ENCODE measurements around the gene CPA1. TPM values are rescaled to one million over a fixed set of nuclear protein-coding genes. Genes with fewer than 3 reads are reported as not detected.

CPA1 gene
- polyA plus RNA-seq, 1 donor (not counting 4 experiments of a cell fraction or from before 2014, with no cell fraction given) = not detected

GRCh38 chr7:130358471-130358870, 21.8 kb upstream of the CPA1 start:
- Histone ChIP-seq H3K27ac (ENCODE audit: control insufficient read depth, insufficient read depth, low read length) (no peak overlapping the region), H3K36me3 (ENCODE audit: control insufficient read depth in 2 of 2, extremely low read depth in 1 of 2, insufficient read depth in 2 of 2, low read length in 2 of 2) (no peaks in the 10 kb centered on the region), H4K20me1 (ENCODE audit: control insufficient read depth, extremely low read depth, insufficient read depth, low read length) (no peaks in the 10 kb centered on the region), H3K9me1 (ENCODE audit: control insufficient read depth, extremely low read depth, insufficient read depth, low read length) (peaks cover 2% of the 10 kb centered on the region), H3K27me3 (ENCODE audit: control insufficient read depth, extremely low read depth, insufficient read depth, low read length) (no peaks in the 10 kb centered on the region), H3K9me3 (ENCODE audit: control insufficient read depth, low read depth, low read length) (peaks cover 9% of the 10 kb centered on the region), H3K4me3 (ENCODE audit: control insufficient read depth in 2 of 3, extremely low read depth in 1 of 3, insufficient read depth in 2 of 3, low read depth in 1 of 3, low read length in 3 of 3) (no peak overlapping the region), H3K4me1 (ENCODE audit: control insufficient read depth, extremely low read depth, insufficient read depth, low read length) (peaks cover 39% of the 10 kb centered on the region), H2AFZ (ENCODE audit: control insufficient read depth, low read length) (no peak overlapping the region), H3K79me2 (ENCODE audit: control insufficient read depth, insufficient read depth, low read length) (no peaks in the 10 kb centered on the region), H3K9ac (ENCODE audit: control insufficient read depth, extremely low read depth, insufficient read depth, low read length) (no peak overlapping the region), H3K4me2 (ENCODE audit: control insufficient read depth, extremely low read depth, insufficient read depth, low read depth, low read length) (no peak overlapping the region)
- dilution Hi-C loops (cut with MboI; ENCODE audit: extremely low pct_ligation_motif_present, low sequenced_read_pairs) = no loop called here
- TF ChIP-seq EZH2 (IDR thresholded peaks at IDR 0.05; ENCODE audit: low read length) (no peak), CTCF (optimal IDR thresholded peaks at IDR 0.05 in 1 of 3, IDR thresholded peaks at IDR 0.05 in 1 of 3, conservative IDR thresholded peaks at IDR 0.05 in 1 of 3; ENCODE audit: extremely low read depth in 1 of 3, insufficient read depth in 2 of 3, low read length in 3 of 3) (no peak)
- DNase-seq (ENCODE audit: low read depth, low spot score) (no peak), FAIRE-seq (no peak)

DNA sequence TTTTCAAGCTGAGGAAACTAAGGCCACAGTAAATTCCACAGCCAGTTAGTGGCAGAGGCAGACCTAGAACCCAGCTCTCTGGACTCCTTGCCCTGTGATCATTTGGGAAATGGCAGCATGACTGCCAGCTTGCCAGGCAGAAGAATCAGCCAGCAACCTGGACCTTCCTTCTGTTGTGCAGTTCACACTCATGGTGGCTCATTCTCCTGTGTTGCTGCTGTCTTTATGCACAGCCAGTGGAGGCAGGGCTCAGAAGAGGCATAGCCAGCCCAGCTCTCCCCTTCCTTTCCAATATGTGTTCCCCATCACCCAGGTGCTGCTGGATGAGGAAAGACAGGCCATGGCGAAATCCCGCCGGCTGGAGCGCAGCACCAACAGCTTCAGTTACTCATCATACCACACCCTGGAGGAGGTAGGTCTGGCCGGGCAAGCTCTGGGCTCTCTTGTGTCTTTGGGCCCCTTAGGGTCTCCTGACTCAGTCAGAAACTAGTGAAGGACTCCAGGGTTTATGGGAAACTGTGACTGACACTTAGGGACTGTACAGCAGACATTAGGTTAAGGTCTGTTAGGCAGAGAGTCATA, 20.9 kb upstream of the CPA1 start:
- no peaks in the 10 kb centered on the region for H4K20me1 ChIP-seq (ENCODE audit: control insufficient read depth, extremely low read depth, insufficient read depth, low read length)
- TF ChIP-seq EZH2 (IDR thresholded peaks at IDR 0.05; ENCODE audit: low read length) (no peak), CTCF (optimal IDR thresholded peaks at IDR 0.05 in 1 of 3, IDR thresholded peaks at IDR 0.05 in 1 of 3, conservative IDR thresholded peaks at IDR 0.05 in 1 of 3; ENCODE audit: extremely low read depth in 1 of 3, insufficient read depth in 2 of 3, low read length in 3 of 3) (peak in 1 of 3 experiments; percentile 0)
- peaks cover 9% of the 10 kb centered on the region for H3K9me3 ChIP-seq (ENCODE audit: control insufficient read depth, low read depth, low read length)
- no peaks in the 10 kb centered on the region for H3K27me3 ChIP-seq (ENCODE audit: control insufficient read depth, extremely low read depth, insufficient read depth, low read length)
- H3K27ac ChIP-seq (ENCODE audit: control insufficient read depth, insufficient read depth, low read length) = peak overlapping the region; percentile 58
- H3K79me2 ChIP-seq (ENCODE audit: control insufficient read depth, insufficient read depth, low read length) = no peaks in the 10 kb centered on the region
- peaks cover 2% of the 10 kb centered on the region for H3K9me1 ChIP-seq (ENCODE audit: control insufficient read depth, extremely low read depth, insufficient read depth, low read length)
- no peak overlapping the region for H3K9ac ChIP-seq (ENCODE audit: control insufficient read depth, extremely low read depth, insufficient read depth, low read length)
- no peak overlapping the region for H3K4me2 ChIP-seq (ENCODE audit: control insufficient read depth, extremely low read depth, insufficient read depth, low read depth, low read length)
- dilution Hi-C loops (cut with MboI; ENCODE audit: extremely low pct_ligation_motif_present, low sequenced_read_pairs) = no loop called here
- FAIRE-seq (no peak), DNase-seq (ENCODE audit: low read depth, low spot score) (peak; percentile 84)
- H2AFZ ChIP-seq (ENCODE audit: control insufficient read depth, low read length) = no peak overlapping the region
- H3K4me1 ChIP-seq (ENCODE audit: control insufficient read depth, extremely low read depth, insufficient read depth, low read length) = peaks cover 45% of the 10 kb centered on the region
- no peaks in the 10 kb centered on the region for H3K36me3 ChIP-seq (ENCODE audit: control insufficient read depth in 2 of 2, extremely low read depth in 1 of 2, insufficient read depth in 2 of 2, low read length in 2 of 2)
- no peak overlapping the region for H3K4me3 ChIP-seq (ENCODE audit: control insufficient read depth in 2 of 3, extremely low read depth in 1 of 3, insufficient read depth in 2 of 3, low read depth in 1 of 3, low read length in 3 of 3)
